Limb (tissue), 2 donors: ENCODE measurements around the gene PRKD3.

ENCODE experiments used
- DNase-seq, 2 donors: peaks; one replicate each; pipeline ENCODE4 v3.0.0-alpha.2; 2016; ENCODE audit errors: extremely low spot score in 2 of 2

The PRKD3 gene

GRCh38 chr2:37324786-37325624 lies at the start of gene PRKD3:
TSS of gene PRKD3 (minus strand) at chr2:37324833. CDS start at chr2:37316524, 8,309 bp downstream.
- peak; percentile 33 to 90 for DNase-seq

GRCh38 chr2:37372000-37372399 lies 47.4 kb upstream of the PRKD3 start:
- DNase-seq, result no peak

- no peak for DNase-seq
Observed at GRCh38 chr2:37370666-37371065, 46.0 kb upstream of the PRKD3 start.

- DNase-seq, result no peak
Observed at GRCh38 chr2:37367984-37368383, 43.4 kb upstream of the PRKD3 start.

GRCh38 chr2:37367310-37367709 lies 42.7 kb upstream of the PRKD3 start:
- no peak for DNase-seq

GRCh38 chr2:37366773-37367172 lies 42.1 kb upstream of the PRKD3 start:
- DNase-seq, result no peak

- no peak for DNase-seq
Observed at GRCh38 chr2:37365669-37366068, 41.0 kb upstream of the PRKD3 start.

GRCh38 chr2:37364351-37364750 lies 39.7 kb upstream of the PRKD3 start:
- DNase-seq, result no peak

GRCh38 chr2:37361994-37362698 lies 37.5 kb upstream of the PRKD3 start:
- no peak for DNase-seq

GRCh38 chr2:37361216-37361815 lies 36.7 kb upstream of the PRKD3 start:
- DNase-seq, result no peak

GRCh38 chr2:37358466-37358865 lies 33.8 kb upstream of the PRKD3 start:
- no peak for DNase-seq

- DNase-seq, result no peak
Observed at GRCh38 chr2:37357530-37357929, 32.9 kb upstream of the PRKD3 start.

GRCh38 chr2:37357069-37357468 lies 32.4 kb upstream of the PRKD3 start:
- DNase-seq, result no peak

- no peak for DNase-seq
Observed at GRCh38 chr2:37356299-37356698, 31.7 kb upstream of the PRKD3 start.

- no peak for DNase-seq
Observed at GRCh38 chr2:37355735-37356134, 31.1 kb upstream of the PRKD3 start.

GRCh38 chr2:37354531-37354930 lies 29.9 kb upstream of the PRKD3 start:
- DNase-seq, result no peak

GRCh38 chr2:37350034-37350433 lies 25.4 kb upstream of the PRKD3 start:
- DNase-seq, result no peak

GRCh38 chr2:37349231-37349860 lies 24.7 kb upstream of the PRKD3 start:
- DNase-seq, result no peak

- DNase-seq, result no peak
Observed at GRCh38 chr2:37348155-37348554, 23.5 kb upstream of the PRKD3 start.

- peak in 1 of 2 donors; percentile 69 for DNase-seq
Observed at GRCh38 chr2:37344453-37345361, 20.1 kb upstream of the PRKD3 start, which contains the start of gene QPCT. TSS of gene QPCT (plus strand) at chr2:37344630. CDS start at chr2:37344732, 102 bp downstream.
